ENCODE results near the gene ATCAY.

ATCAY gene

DNA sequence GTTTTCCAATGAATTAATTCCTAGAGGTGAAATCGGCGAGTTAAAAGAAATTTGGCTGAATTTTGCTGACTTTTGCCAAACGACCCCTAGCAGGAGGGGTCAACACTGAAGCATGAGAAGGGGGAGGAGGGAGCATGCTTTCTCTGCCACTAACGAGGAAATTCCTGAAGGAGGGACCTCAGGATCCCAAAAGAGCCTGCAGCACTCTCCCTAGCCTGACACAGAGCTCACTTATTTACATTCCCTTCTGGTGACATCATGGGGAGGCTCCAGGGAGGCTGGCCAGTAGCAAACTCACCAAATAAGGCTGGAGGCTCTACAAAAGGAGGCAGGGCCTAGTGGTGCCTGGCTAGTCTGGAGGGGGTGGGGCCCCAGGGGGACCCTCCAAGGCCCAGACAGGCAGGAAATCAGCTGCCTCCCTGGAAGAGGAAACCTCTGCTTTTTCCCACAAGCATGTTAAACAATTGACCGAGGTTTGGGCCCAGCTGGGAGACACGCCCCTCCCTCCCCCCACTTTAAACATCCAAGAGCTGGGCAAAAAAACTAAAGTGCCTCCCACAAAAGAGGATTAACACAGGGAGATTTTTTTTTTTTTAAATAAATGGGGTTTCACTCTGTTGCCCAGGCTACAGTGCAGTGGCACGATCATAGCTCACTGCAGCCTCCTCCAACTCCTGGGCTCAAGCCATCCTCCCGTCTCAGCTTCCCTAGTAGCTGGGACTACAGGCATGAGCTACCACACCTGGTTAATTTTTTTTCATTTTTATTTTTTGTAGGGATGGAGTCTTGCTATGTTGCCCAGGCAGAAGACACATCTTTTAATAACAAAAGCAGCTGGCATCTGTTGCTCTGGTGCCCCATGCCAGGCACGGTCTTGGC, 88.3 kb downstream of the ATCAY start:
- no peak for TF ChIP-seq CTCF (IDR thresholded peaks at IDR 0.05; ENCODE audit: low read depth, low read length, poor library complexity, severe bottlenecking)
- TF ChIP-seq EZH2phosphoT487 (IDR thresholded peaks at IDR 0.05; ENCODE audit: borderline replicate concordance, low read length) = no peak
- H3K4me2 ChIP-seq (ENCODE audit: low read length) = peak overlapping the region; percentile 83; the same call in 1 of the 2 replicates
- H3K27me3 ChIP-seq (ENCODE audit: control insufficient read depth, low read length) = no peaks in the 10 kb centered on the region
- H3K4me3 ChIP-seq (ENCODE audit: low read length) = no peak overlapping the region
- H3K9me2 ChIP-seq (replicated peaks; ENCODE audit: control insufficient read depth, low read length) = no peaks in the 10 kb centered on the region
- peaks cover 15% of the 10 kb centered on the region for H3F3A ChIP-seq (ENCODE audit: control insufficient read depth, insufficient read depth)
- peaks cover 30% of the 10 kb centered on the region for H3K79me2 ChIP-seq (ENCODE audit: control insufficient read depth, low read length)
- peaks cover 26% of the 10 kb centered on the region for H3K4me1 ChIP-seq (ENCODE audit: control insufficient read depth, low read length)
- no peak overlapping the region for H3K27ac ChIP-seq (ENCODE audit: low read depth, low read length)
- peaks cover 10% of the 10 kb centered on the region; the same call in 1 of the 2 replicates for H4K20me1 ChIP-seq (ENCODE audit: control insufficient read depth, insufficient read depth, low read depth, low read length)
- peaks cover 42% of the 10 kb centered on the region for H3K36me3 ChIP-seq (ENCODE audit: control insufficient read depth, low read length)
- no peaks in the 10 kb centered on the region for H3K9me3 ChIP-seq (ENCODE audit: control insufficient read depth, insufficient read depth, low read length)

DNA sequence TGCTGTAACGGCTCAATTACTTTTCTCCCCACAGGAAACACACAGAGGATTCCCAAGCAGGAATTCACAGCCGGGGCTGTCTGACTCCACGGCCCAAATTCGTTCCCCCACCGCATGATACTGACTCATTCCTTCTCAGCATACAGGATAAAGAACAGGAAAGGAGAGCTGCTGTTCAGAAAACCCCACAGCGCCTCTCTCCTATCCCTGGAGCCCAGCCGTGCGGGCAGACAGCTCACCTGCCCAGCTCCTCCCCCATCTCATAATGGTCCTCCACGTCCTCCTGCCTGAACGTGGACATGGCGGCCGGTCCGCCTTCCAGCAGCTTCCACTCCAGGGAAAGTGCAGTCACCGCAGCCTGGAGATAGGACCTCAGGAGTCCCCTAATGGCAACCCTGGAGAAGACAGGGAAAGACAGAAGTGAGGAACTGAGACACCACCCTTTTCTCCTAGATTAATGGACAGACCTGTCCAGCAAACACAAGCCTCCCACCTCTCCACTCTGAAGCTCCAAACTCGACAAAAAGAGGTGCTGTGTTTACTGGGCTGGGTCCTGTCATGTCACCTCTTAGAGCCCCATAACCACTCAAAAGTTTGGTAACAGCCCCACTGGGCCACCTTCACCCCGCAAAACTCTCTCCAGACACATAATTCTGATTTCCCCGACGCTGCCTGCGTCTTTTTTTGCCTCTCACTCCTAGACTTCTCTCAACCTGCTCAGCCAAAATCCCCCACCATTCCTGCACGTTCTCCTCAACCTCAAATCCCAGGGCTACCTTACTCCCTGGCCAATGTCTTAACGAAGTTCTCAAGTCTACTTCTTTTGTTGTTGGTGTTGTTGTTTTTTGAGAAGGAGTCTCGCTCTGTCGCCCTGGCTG, 89.2 kb downstream of the ATCAY start:
- no peaks in the 10 kb centered on the region for H3K27me3 ChIP-seq (ENCODE audit: control insufficient read depth, low read length)
- peaks cover 15% of the 10 kb centered on the region for H3F3A ChIP-seq (ENCODE audit: control insufficient read depth, insufficient read depth)
- H3K79me2 ChIP-seq (ENCODE audit: control insufficient read depth, low read length) = peaks cover 30% of the 10 kb centered on the region
- H4K20me1 ChIP-seq (ENCODE audit: control insufficient read depth, insufficient read depth, low read depth, low read length) = peaks cover 10% of the 10 kb centered on the region; the same call in 1 of the 2 replicates
- H3K9me3 ChIP-seq (ENCODE audit: control insufficient read depth, insufficient read depth, low read length) = no peaks in the 10 kb centered on the region
- H3K9me2 ChIP-seq (replicated peaks; ENCODE audit: control insufficient read depth, low read length) = no peaks in the 10 kb centered on the region
- no peak overlapping the region for H3K27ac ChIP-seq (ENCODE audit: low read depth, low read length)
- H3K4me3 ChIP-seq (ENCODE audit: low read length) = peak overlapping the region; percentile 87
- peaks cover 41% of the 10 kb centered on the region for H3K36me3 ChIP-seq (ENCODE audit: control insufficient read depth, low read length)
- TF ChIP-seq CTCF (IDR thresholded peaks at IDR 0.05; ENCODE audit: low read depth, low read length, poor library complexity, severe bottlenecking) = no peak
- peak overlapping the region; percentile 83 for H3K4me2 ChIP-seq (ENCODE audit: low read length)
- peaks cover 26% of the 10 kb centered on the region for H3K4me1 ChIP-seq (ENCODE audit: control insufficient read depth, low read length)

GRCh38 chr19:3970313-3970807, 89.9 kb downstream of the ATCAY start:
- Histone ChIP-seq H3K36me3 (ENCODE audit: control insufficient read depth, low read length) (peaks cover 41% of the 10 kb centered on the region), H3K27ac (ENCODE audit: low read depth, low read length) (peak overlapping the region; percentile 29), H3K27me3 (ENCODE audit: control insufficient read depth, low read length) (no peaks in the 10 kb centered on the region), H3K9me2 (replicated peaks; ENCODE audit: control insufficient read depth, low read length) (no peaks in the 10 kb centered on the region), H3F3A (ENCODE audit: control insufficient read depth, insufficient read depth) (peaks cover 20% of the 10 kb centered on the region), H3K4me1 (ENCODE audit: control insufficient read depth, low read length) (peaks cover 26% of the 10 kb centered on the region), H3K4me2 (ENCODE audit: low read length) (peak overlapping the region; percentile 83), H3K9me3 (ENCODE audit: control insufficient read depth, insufficient read depth, low read length) (no peaks in the 10 kb centered on the region), H3K4me3 (ENCODE audit: low read length) (peak overlapping the region; percentile 87), H4K20me1 (ENCODE audit: control insufficient read depth, insufficient read depth, low read depth, low read length) (peaks cover 10% of the 10 kb centered on the region; the same call in 1 of the 2 replicates), H3K79me2 (ENCODE audit: control insufficient read depth, low read length) (peaks cover 30% of the 10 kb centered on the region)
- TF ChIP-seq EZH2phosphoT487 (IDR thresholded peaks at IDR 0.05; ENCODE audit: borderline replicate concordance, low read length) (no peak), CTCF (IDR thresholded peaks at IDR 0.05; ENCODE audit: low read depth, low read length, poor library complexity, severe bottlenecking) (no peak)

All from DOHH2 (cell line).